ENCODE data around the gene SEL1L. TPM values are rescaled to one million over a fixed set of nuclear protein-coding genes. Genes with fewer than 3 reads are reported as not detected.
"Not testable (repeated sequence)": the region's sequence is repeated elsewhere in the genome, so short reads cannot be mapped to it uniquely, and the experiment has no call there.

SEL1L gene
- polyA plus RNA-seq, 1 experiment, result 40.7 TPM

DNA sequence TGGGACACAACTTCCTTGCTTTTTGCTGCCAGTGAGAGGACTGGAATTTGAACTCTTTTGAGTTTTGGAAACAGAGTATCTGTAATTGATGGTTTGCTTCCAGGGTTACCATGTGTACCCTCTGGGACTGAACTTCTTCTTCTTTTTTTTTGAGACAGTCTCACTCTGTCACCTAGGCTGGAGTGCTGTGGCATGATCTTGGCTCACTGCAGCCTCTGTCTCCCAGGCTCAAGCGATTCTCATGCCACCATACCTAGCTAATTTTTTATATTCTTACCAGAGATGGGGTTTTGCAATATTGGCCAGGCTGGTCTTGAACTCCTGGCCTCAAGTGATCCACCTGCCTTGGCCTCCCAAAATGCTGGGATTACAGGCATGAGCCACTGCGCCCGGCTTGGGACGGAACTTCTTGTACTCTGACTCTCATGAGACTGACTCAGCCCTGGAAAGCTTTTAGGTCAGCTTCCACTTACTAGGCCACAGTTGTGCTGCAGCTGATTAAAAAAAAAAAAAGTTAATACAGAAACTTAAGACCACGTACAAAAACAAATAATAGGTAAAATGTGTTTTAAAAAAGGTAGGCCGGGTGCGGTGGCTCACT lies 15.8 kb downstream of the SEL1L start:
- no peak for DNase-seq (ENCODE audit: low read depth, low spot score)
- Histone ChIP-seq H3K9me3 (ENCODE audit: control insufficient read depth, insufficient read depth, low read length) (no peaks in the 10 kb centered on the region), H3K4me3 (ENCODE audit: low read depth, low read length) (no peak overlapping the region), H3K27ac (ENCODE audit: low read depth, low read length) (peak overlapping the region; percentile 0), H3K27me3 (ENCODE audit: control insufficient read depth, insufficient read depth, low read length) (no peaks in the 10 kb centered on the region)
- ChIA-PET CTCF (interaction anchor here (1.6 kb wide), 1 partner anchor 53 kb away, joined by 6 read pairs; no protein-coding TSS in a partner anchor), POLR2A (interaction anchor here (1.0 to 1.4 kb wide), 2 partner anchors 16 to 299 kb away, joined by 4 to 5 read pairs; partner anchors contain the start of gene SEL1L)
- TF ChIP-seq, protein P1, sequence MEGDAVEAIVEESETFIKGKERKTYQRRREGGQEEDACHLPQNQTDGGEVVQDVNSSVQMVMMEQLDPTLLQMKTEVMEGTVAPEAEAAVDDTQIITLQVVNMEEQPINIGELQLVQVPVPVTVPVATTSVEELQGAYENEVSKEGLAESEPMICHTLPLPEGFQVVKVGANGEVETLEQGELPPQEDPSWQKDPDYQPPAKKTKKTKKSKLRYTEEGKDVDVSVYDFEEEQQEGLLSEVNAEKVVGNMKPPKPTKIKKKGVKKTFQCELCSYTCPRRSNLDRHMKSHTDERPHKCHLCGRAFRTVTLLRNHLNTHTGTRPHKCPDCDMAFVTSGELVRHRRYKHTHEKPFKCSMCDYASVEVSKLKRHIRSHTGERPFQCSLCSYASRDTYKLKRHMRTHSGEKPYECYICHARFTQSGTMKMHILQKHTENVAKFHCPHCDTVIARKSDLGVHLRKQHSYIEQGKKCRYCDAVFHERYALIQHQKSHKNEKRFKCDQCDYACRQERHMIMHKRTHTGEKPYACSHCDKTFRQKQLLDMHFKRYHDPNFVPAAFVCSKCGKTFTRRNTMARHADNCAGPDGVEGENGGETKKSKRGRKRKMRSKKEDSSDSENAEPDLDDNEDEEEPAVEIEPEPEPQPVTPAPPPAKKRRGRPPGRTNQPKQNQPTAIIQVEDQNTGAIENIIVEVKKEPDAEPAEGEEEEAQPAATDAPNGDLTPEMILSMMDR (IDR thresholded peaks at IDR 0.05; ENCODE audit: low read depth, low read length), result no peak

DNA sequence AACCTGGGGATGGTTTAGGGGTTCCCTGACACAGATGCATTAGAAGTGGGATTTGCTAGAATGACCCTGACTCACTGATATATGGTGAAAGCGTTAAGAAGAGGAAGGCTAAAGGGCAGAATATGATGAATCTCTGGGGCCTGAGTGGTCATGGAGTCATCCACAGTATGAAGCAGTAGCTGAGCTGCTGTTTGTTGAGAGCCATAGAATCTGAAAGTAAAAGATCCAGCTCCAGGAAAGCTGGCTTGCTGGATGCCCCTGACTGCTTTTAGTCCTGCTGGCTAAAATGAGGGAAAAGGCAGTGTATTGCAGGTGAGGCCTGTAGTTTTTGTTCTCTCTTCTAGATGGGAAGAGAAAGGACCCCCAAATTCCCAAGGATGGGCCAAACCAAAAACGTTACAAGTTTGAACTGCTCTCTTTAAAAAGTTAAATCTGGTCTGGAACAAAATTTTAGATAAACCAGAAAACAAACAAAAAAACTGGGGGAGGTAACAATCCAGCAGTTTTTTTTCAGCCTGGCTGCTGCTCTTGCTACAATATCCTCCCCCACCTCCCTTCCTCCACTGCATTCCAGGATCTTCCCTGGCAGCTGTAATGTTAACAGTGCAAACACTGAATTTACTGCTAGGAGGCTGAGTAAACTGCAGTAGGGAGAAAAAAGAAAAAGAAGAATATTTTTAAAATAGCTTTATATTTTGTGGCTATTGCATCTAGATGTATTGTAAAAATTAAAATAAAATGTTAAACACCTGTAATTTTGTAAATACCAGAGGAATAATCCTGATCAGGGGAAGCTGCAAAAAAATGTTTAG lies 16.5 kb downstream of the SEL1L start:
- no peaks in the 10 kb centered on the region for H3K27me3 ChIP-seq (ENCODE audit: control insufficient read depth, insufficient read depth, low read length)
- no peak overlapping the region for H3K4me3 ChIP-seq (ENCODE audit: low read depth, low read length)
- ChIA-PET CTCF (interaction anchor here (1.6 kb wide), 1 partner anchor 52 kb away, joined by 6 read pairs; no protein-coding TSS in a partner anchor), POLR2A (interaction anchor here (1.0 to 1.4 kb wide), 2 partner anchors 17 to 298 kb away, joined by 4 to 5 read pairs; partner anchors contain the start of gene SEL1L)
- peak; percentile 54 for DNase-seq (ENCODE audit: low read depth, low spot score)
- H3K27ac ChIP-seq (ENCODE audit: low read depth, low read length), result peak overlapping the region; percentile 77
- no peaks in the 10 kb centered on the region for H3K9me3 ChIP-seq (ENCODE audit: control insufficient read depth, insufficient read depth, low read length)
- TF ChIP-seq, protein P1 (IDR thresholded peaks at IDR 0.05; ENCODE audit: low read depth, low read length), result no peak

DNA sequence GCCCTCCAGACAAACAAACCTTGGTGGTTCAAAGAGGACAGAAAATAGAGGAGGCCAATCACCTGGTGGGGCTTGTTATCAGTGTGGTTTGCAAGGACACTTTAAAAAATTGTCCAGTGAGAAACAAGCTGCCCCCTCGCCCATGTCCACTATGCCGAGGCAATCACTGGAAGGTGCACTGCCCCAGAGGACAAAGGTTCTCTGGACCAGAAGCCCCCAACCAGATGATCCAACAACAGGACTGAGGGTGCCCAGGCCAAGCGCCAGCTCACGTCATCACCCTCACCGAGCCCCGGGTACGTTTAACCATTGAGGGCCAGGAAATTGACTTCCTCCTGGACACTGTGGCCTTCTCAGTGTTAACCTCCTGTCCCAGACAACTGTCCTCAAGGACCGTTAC lies 17.7 kb downstream of the SEL1L start:
- CTCF ChIA-PET, result not testable (repeated sequence)

DNA sequence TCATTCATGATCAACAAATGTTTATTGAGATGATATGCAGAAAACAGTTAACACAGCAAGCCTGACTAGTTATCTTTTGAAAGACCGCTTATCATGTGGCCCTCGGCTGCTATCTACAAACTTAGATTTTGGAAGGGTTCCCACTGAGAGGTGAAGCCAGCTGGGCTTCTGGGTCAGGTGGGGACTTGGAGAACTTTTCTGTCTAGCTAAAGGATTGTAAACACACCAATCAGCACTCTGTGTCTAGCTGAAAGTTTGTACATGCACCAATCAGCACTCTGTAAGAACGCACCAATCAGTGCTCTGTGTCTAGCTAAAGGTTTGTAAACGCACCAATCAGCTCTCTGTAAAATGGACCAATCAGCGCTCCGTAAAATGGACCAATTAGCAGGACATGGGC lies 20.8 kb downstream of the SEL1L start:
- POLR2A ChIA-PET; CTCF ChIA-PET; H3K9me3 ChIP-seq (ENCODE audit: control insufficient read depth, insufficient read depth, low read length); H3K4me3 ChIP-seq (ENCODE audit: low read depth, low read length); H3K27me3 ChIP-seq (ENCODE audit: control insufficient read depth, insufficient read depth, low read length); H3K27ac ChIP-seq (ENCODE audit: low read depth, low read length); DNase-seq (ENCODE audit: low read depth, low spot score): not testable (repeated sequence)

More for the DNA sequence above, 17.7 kb downstream of the SEL1L start:
- DNase-seq (ENCODE audit: low read depth, low spot score); H3K27ac ChIP-seq (ENCODE audit: low read depth, low read length); POLR2A ChIA-PET; H3K27me3 ChIP-seq (ENCODE audit: control insufficient read depth, insufficient read depth, low read length); H3K9me3 ChIP-seq (ENCODE audit: control insufficient read depth, insufficient read depth, low read length); H3K4me3 ChIP-seq (ENCODE audit: low read depth, low read length): not testable (repeated sequence)

DNA sequence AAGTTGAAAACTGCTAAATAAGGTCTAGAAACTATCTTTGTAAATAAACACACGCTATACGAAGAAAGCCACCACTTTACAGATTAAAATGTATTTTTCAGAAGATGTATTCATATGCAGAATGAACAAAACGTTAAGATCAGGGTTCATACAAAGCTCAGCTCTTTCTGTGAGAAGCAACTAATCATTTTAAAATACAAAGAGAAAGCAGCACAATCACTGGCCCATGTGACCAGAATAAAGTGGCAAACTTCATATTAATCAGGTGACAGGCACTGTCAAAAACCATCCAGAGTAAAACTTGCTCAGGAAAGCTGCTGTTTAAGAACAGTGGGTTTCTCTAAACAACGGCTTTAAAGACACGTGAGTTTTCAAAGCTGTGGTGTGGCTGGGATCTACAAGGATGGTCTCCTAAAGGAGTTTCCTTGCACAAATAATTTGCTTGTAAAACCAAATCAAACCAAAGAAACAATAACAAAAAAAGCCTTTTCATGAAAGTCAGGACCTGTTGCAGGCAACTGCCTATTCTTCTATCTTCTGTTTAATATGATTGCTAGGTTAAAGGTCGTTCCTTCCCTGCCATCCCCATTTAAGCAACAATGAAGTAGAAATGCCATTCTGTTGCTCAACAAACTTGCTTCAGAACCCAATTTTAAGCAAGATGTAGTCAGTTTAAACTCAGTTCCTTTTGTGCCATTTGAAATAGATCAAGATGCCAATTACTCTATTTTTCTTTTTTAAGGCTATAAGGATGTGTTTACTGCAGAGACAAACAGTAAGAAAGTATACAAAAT lies 22.3 kb downstream of the SEL1L start:
- H3K27ac ChIP-seq (ENCODE audit: low read depth, low read length), result no peak overlapping the region
- DNase-seq (ENCODE audit: low read depth, low spot score), result no peak
- TF ChIP-seq, protein P1 (IDR thresholded peaks at IDR 0.05; ENCODE audit: low read depth, low read length), result no peak
- no peak overlapping the region for H3K4me3 ChIP-seq (ENCODE audit: low read depth, low read length)
- no peaks in the 10 kb centered on the region for H3K27me3 ChIP-seq (ENCODE audit: control insufficient read depth, insufficient read depth, low read length)
- CTCF ChIA-PET, result interaction anchor here (1.4 to 1.8 kb wide), 2 partner anchors 46 to 59 kb away, joined by 3 to 6 read pairs; no protein-coding TSS in a partner anchor
- POLR2A ChIA-PET, result interaction anchor here (0.6 kb wide), 1 partner anchor 338 kb away, joined by 4 read pairs; no protein-coding TSS in a partner anchor
- no peaks in the 10 kb centered on the region for H3K9me3 ChIP-seq (ENCODE audit: control insufficient read depth, insufficient read depth, low read length)

Measured in AG04450 (cell line).